ENCODE results near the gene SPNS2. TPM values are rescaled to one million over a fixed set of nuclear protein-coding genes. Genes with fewer than 3 reads are reported as not detected.
A peak's percentile ranks its signal among the peaks of the same experiment; 100 is the strongest.

SPNS2 gene
- polyA plus RNA-seq, 1 donor, result 7.1 TPM

DNA sequence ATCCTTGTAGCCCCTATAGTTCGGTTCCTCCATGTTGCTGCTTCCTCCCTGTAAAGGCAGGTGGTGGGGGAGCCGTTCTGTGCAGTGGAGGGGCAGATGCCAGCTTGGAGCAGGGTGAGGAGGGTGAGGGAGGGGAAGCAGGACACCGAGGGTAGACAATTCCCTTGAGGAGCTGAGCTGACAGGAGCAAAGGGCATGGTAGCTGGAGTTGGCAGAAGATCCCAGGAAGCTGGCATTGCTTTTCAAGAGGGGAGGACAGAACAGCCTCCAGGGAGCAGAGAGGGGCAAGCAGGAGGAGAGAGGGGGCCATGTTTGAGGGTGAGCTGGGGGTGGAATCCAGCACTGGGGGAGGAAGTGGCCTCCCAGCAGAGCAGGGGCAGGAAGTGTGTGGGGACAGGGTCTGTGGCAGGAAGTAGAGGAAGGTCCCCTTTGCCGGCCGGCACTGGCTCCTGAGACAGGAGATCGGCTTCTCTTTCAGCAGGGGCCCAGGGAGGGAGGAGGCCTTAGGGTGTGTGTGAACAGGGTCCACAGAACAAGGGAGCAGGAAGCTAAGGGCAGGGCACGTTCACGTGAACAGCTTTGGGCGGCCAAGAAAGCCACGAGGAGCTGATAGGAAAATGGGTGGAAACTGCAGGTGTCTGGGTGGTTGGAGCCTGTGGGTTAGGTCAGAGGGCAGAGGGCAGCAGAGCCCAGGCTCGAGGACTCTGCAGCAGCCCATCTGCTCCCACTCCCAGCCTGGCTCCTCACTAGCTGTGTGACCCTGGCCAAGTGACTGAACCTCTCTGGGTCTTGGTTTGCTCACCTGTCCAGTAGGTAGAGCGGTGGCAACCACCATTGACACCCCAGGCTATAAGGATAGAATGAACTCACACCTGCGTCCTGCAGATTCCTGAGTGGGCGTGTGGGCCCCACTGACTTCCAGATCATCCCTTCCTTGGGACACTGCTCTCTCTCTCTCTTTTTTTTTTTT lies 17.5 kb upstream of the SPNS2 start:
- no peak for DNase-seq (ENCODE audit: low read depth)

DNA sequence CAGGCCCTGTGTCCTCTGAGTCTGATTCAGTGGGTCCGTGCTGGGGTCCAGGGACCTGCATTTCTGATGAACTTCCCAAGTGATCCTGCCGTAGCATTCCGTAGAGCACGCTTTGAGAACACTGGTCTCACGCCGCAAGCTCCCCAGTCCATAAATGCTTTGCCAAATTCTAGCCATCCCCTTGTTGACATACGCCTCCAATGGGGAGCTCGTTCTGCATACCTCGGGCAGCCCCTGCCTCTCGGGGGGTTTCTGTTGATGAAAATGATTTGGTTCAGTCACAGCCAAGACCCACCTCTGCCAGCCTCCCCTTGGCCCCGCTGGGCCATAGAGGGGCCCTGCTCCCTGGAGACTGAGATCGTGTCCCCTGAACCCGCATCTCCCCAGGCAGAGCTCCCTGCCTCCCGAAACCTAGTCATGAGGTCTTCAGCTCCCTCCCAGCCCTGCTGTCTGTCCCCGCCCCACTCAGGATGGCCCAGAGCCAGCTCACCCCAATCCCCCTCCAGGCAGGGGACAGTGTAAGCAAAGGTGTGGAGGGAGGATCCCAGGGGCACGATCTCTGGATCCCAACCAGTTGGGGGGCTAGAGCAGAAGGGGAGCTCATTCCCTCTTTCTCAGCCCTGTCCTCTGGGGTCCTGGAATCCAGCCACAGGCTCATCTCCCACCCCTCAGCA lies 16.2 kb upstream of the SPNS2 start:
- DNase-seq (ENCODE audit: low read depth), result no peak

DNA sequence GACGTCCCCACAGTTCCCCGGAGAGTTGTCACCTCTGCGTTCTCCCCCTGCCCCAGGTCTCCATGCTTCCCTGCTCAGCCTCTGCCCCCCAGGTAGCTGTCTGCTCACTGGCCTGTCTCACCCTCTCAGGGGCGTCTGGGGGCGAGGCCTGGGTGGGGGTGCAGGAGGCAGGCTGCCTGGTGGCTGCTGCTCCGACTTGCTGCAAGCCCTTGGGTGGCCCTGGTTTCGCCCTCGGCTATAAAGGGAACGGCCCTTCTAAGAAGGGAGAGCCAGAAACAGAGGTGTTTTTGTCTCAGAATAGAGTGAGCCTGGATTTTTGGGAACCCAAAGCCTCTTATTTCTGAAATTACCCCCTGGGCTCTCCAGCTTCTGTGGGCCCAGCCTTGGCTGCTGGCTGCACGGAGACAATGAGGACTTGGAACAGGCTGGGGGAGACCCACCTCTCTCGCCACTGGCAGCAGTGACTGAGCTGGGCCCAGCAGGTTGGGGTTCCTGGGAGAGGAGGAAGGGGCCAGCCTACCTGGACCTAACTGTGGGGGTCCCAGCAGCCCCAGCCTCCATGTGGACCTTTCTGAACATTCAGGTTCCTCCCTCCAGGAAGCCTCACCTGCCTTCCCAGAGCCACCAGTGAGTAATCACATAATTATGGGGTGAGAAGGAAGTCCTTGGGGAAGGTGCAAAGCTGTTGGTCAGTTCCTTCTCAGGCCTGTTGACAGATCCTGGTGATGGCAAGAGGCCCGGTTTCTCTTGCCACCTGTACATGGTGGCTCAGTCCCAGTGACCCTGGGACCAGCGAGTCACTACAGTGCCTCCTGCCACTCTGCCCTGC lies 15.5 kb upstream of the SPNS2 start:
- no peak for DNase-seq (ENCODE audit: low read depth)

- no peak for DNase-seq (ENCODE audit: low read depth)
These were observed 12.7 kb upstream of the SPNS2 start for GRCh38 chr17:4485676-4486646.

DNA sequence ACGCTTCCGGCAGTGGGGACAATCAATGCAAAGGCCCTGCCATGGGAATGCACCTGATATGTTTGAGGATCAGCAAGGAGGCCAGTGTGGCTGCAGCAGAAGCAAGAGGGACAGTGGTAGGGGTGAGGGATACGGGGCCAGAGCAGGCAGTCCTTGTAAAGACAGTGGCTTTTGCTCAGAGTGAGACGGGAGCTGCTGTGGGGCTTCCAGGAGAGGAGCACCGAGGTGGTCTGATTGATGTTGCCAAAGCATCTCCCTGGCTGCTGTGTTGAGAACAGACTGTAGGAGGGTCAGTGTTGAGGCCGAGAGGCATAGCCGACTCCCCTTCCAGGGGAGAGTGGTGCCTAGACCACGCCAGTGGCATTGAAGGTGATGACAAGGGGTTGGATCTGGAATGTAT lies 11.4 kb upstream of the SPNS2 start:
- DNase-seq (ENCODE audit: low read depth), result no peak

- no peak for DNase-seq (ENCODE audit: low read depth)
These were observed 10.6 kb upstream of the SPNS2 start for GRCh38 chr17:4487820-4488716.

- no peak for DNase-seq (ENCODE audit: low read depth)
These were observed 9.6 kb upstream of the SPNS2 start for GRCh38 chr17:4488989-4489595.

DNA sequence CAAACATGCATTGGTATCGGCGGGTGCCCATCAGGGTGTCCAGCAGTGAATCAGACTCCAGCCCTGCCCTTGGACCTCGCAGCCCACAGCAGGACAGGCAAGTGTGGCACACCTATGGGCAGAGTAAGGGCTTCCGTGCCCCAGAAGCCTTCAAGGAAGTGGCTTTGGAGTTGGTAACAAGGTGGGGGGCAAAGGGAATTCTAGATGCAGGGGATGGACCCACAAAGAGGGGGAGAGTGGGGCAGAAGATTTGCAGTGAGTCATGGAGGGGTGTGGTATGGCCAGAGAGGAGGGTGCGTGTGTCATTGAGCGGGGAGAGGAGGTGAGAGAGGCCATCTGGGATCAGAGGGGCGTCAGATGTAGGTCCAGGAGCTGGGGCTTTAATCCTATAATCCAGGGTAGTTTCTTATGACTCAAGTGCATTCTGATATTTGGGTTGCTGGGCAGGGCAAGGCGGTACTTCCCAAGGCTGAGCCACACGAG lies 8.5 kb upstream of the SPNS2 start:
- DNase-seq (ENCODE audit: low read depth), result no peak

- DNase-seq (ENCODE audit: low read depth), result no peak
These were observed 8.0 kb upstream of the SPNS2 start for GRCh38 chr17:4490637-4491061.

DNA sequence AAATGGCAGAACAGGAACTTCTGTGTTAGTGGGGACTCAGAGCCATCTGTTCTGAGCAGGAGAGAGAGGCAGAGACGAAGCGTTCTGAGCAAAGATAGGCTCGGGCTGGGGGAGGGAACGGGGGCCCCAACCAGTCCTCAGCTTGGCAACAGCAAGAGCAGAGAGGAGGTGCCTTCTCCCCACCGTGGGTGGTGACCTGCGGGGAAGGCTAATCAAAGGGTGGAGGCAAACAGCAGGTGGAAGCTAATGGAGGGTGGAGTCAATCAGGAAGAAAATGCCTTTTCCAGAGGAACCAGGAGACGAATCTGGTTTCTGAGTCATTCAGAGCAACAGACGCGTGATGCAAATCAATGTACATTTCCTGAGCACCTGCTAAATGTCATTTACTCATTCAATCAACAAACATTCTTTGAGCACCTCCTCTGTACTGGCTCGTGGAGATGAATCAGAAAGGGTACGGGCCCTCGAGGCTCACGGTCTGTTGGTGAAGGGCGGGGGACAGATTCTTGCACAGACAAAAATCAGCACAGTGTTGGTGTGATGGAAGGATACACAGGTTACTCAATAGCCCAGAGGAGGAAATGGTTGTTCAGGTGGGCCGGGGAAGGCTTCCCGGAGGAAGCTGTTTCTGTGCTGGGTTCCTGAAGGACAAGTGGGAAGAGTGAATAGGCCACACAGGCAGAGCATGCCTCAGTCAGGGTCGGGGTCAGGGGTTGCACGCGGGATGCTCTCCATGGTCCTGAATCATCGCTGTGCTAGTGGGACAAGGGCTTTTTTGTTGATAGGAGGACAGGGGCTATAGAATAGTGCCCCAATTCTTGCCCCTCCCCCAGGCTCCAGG lies 5.7 kb upstream of the SPNS2 start:
- peak; percentile 19 for DNase-seq (ENCODE audit: low read depth)

DNA sequence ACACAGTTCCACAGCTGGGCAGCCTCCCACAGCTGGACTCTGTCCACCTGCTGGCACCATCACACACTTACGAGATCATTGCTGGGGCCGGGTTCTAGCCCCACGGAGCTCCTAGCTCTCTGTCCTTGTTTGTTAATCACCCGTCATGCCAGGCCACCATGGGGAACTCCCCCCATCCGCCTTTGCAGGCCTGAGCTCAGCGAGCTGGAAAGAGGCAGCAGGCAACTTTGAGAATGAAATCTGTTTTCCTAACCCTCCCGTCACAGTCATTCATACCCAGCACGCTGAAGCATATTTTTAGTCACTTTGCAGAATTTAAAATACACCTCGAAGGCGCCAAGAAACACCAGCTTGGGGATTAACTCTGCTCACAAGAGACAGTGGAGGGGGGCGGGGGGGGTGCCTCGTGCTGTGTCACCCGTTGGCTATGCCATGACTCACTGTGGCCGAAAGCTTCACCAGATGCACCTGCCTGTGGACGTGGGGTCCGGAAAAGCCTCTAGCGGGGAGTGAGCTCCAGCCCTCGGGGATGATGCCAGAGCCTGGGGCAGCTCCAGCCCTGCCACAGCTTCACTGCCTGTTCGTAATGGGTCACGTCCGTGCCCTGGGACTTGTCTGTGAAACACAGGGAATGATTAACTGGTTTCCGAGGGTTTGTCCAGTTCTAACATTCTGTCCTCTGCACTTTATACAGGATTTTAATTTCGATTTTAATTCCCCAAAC lies 1.4 kb upstream of the SPNS2 start:
- DNase-seq (ENCODE audit: low read depth), result no peak

DNA sequence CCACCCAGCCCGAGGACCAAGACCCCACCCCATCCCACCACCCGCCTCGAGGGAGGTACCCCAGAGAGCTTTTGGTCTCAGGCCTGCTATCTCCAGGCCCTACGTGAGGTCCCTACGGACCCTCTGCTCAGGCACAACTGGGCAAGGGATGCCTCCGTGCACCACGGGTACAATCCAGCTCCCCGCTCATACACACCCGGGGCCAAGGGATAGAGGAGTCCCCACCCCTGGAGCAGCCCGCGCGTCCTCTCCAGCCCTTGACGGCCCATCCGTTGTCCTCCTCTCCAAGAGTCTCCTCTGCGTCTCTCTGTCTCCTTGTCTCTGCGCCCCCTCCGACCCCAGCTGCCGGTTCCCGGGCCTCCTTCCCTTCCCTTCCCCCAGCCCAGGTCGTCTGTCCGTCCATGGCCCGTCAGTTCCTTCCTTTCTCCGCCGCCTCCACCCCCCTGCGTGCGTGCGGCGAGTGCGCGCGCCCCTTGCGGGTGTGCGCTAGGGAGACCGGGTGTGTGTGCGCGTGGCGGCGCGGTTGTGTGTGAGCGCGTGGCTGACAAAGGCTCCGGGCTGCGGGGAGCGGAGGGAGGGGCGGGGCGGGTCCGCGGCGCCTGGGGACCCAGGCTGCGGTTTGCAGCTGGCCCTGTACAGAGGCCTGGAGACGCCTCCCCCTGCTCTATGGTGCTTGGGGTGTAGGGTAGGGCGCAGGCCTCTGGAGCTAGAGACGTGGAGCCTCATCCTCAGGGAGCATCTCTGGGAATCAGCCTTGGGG lies 930 bp downstream of the SPNS2 start:
- DNase-seq (ENCODE audit: low read depth), result no peak

- no peak for DNase-seq (ENCODE audit: low read depth)
These were observed 1.5 kb downstream of the SPNS2 start for GRCh38 chr17:4500191-4500571.

- no peak for DNase-seq (ENCODE audit: low read depth)
These were observed 2.7 kb downstream of the SPNS2 start for GRCh38 chr17:4501295-4501949.

DNA sequence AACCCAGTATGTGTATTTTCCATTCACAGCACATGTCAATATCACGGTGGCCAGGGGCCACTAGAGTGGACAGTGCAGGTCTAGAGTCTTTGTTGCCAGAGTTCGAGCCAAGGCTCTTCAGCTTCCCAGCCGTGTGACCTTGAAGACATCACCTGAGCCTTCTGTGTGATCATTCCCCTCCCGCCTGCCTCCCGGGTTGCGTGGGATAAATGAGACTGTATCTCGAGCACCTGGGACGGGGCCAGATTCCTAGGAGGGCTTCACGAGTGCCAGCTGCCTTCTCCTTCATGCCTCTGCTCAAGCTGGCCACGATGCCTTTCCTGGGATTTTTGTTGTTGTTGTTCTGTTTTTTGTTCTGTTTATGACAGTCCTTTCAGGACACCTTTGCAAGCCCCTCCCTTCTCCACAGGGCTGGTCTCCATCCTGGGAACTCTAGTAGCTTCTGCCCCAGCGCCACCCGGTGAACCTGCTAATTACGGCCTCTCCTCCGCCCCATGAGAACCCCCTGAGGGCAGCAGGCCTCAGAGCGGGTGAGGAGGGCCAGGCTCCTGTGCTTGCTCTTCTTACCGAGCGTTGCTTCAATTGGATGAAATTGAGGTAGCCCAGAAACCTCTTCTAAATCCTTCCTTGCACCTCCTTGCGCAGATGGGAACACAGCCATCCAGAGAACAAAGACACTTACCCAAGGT lies 3.9 kb downstream of the SPNS2 start:
- DNase-seq (ENCODE audit: low read depth), result no peak

Data from forelimb muscle (tissue), 1 donor.